Mononuclear cell (primary cell): ENCODE results near the gene IP6K1. TPM values are rescaled to one million over a fixed set of nuclear protein-coding genes. Genes with fewer than 3 reads are reported as not detected.
"Not testable (repeated sequence)": the region's sequence is repeated elsewhere in the genome, so short reads cannot be mapped to it uniquely, and the experiment has no call there.

ENCODE experiments used
- H3K27me3 ChIP-seq: 2 replicates; pipeline ENCODE4 v1.6.0; 2011; ENCODE audit warnings: low read length, control low read depth; ENCODE audit not compliant: insufficient read depth
- H3K4me1 ChIP-seq: 2 replicates; pipeline ENCODE4 v1.5.1; 2011; ENCODE audit warnings: mild to moderate bottlenecking, low read length, control low read depth; ENCODE audit not compliant: insufficient read depth
- H3K4me3 ChIP-seq: 2 replicates; pipeline ENCODE4 v1.5.1; 2011; ENCODE audit warnings: mild to moderate bottlenecking, low read length, moderate library complexity
- H3K9me3 ChIP-seq: 2 replicates; pipeline ENCODE4 v1.5.1; 2011; ENCODE audit warnings: low read depth, mild to moderate bottlenecking, control low read depth, low read length
- total RNA-seq: library from RNA; depleted of rRNA; stranded (reverse); fragments of >200 nt; gene quantifications from one replicate; pipeline ENCODE4 v1.2.3, GENCODE V29; 2012

IP6K1 gene
- 31.7 TPM for total RNA-seq

GRCh38 chr3:49786357-49787181 is at the start of gene IP6K1:
Gene IP6K1, minus strand, starts transcription at chr3:49786542. Its CDS starts 38,502 bp downstream, at chr3:49748040.
- H3K27me3 ChIP-seq: no peaks in the 10 kb centered on the region
- H3K4me1 ChIP-seq: peaks cover 27% of the 10 kb centered on the region
- H3K4me3 ChIP-seq: peak within 1 kb of the TSS; percentile 98
- H3K9me3 ChIP-seq: no peaks in the 10 kb centered on the region

- H3K4me1 ChIP-seq: no peaks in the 10 kb centered on the region
- H3K27me3 ChIP-seq: no peaks in the 10 kb centered on the region
- no peak overlapping the region for H3K4me3 ChIP-seq
- H3K9me3 ChIP-seq: no peaks in the 10 kb centered on the region
Observed at GRCh38 chr3:49831341-49831740, 45.0 kb upstream of the IP6K1 start.

GRCh38 chr3:49826016-49826415 is 39.7 kb upstream of the IP6K1 start:
- no peaks in the 10 kb centered on the region for H3K27me3 ChIP-seq
- no peaks in the 10 kb centered on the region for H3K9me3 ChIP-seq
- no peaks in the 10 kb centered on the region for H3K4me1 ChIP-seq
- no peak overlapping the region for H3K4me3 ChIP-seq

- H3K9me3 ChIP-seq, H3K4me3 ChIP-seq, H3K4me1 ChIP-seq, H3K27me3 ChIP-seq: not testable (repeated sequence)
Observed at GRCh38 chr3:49823131-49823530, 36.8 kb upstream of the IP6K1 start.

- Histone ChIP-seq H3K4me1 (peaks cover 28% of the 10 kb centered on the region), H3K9me3 (no peaks in the 10 kb centered on the region), H3K27me3 (no peaks in the 10 kb centered on the region), H3K4me3 (peak within 1 kb of the TSS; percentile 42)
Observed at GRCh38 chr3:49813497-49814174, 27.3 kb upstream of the IP6K1 start, which contains the start of gene UBA7. Gene UBA7, minus strand, starts transcription at chr3:49813953. Its CDS starts 166 bp downstream, at chr3:49813787.

GRCh38 chr3:49812916-49813496 is 26.7 kb upstream of the IP6K1 start:
- H3K4me1 ChIP-seq: peaks cover 30% of the 10 kb centered on the region
- H3K9me3 ChIP-seq: no peaks in the 10 kb centered on the region
- no peaks in the 10 kb centered on the region for H3K27me3 ChIP-seq
- peak overlapping the region; percentile 42 for H3K4me3 ChIP-seq

- H3K27me3 ChIP-seq: no peaks in the 10 kb centered on the region
- H3K4me1 ChIP-seq: peaks cover 62% of the 10 kb centered on the region
- H3K9me3 ChIP-seq: no peaks in the 10 kb centered on the region
- H3K4me3 ChIP-seq: no peak overlapping the region
Observed at GRCh38 chr3:49807431-49808114, 21.2 kb upstream of the IP6K1 start.

- no peaks in the 10 kb centered on the region for H3K27me3 ChIP-seq
- no peak overlapping the region for H3K4me3 ChIP-seq
- no peaks in the 10 kb centered on the region for H3K9me3 ChIP-seq
- H3K4me1 ChIP-seq: peaks cover 58% of the 10 kb centered on the region
Observed at GRCh38 chr3:49806850-49807249, 20.5 kb upstream of the IP6K1 start.

- H3K4me1 ChIP-seq: peaks cover 58% of the 10 kb centered on the region
- no peaks in the 10 kb centered on the region for H3K9me3 ChIP-seq
- H3K4me3 ChIP-seq: no peak overlapping the region
- no peaks in the 10 kb centered on the region for H3K27me3 ChIP-seq
Observed at GRCh38 chr3:49805897-49806701, 19.8 kb upstream of the IP6K1 start.

GRCh38 chr3:49805367-49805782 is 19.0 kb upstream of the IP6K1 start:
- Histone ChIP-seq H3K4me1 (peaks cover 58% of the 10 kb centered on the region), H3K27me3 (no peaks in the 10 kb centered on the region), H3K4me3 (no peak overlapping the region), H3K9me3 (no peaks in the 10 kb centered on the region)

GRCh38 chr3:49804141-49805041 is 18.0 kb upstream of the IP6K1 start:
- H3K9me3 ChIP-seq: no peaks in the 10 kb centered on the region
- no peak overlapping the region for H3K4me3 ChIP-seq
- H3K27me3 ChIP-seq: no peaks in the 10 kb centered on the region
- H3K4me1 ChIP-seq: peaks cover 54% of the 10 kb centered on the region

- H3K27me3 ChIP-seq: no peaks in the 10 kb centered on the region
- no peaks in the 10 kb centered on the region for H3K9me3 ChIP-seq
- H3K4me3 ChIP-seq: peak overlapping the region; percentile 88
- H3K4me1 ChIP-seq: peaks cover 53% of the 10 kb centered on the region
Observed at GRCh38 chr3:49803465-49804140, 17.3 kb upstream of the IP6K1 start.
